ENCODE results near the gene CEP112.

Gene CEP112

GRCh38 chr17:66221343-66221742 is 29.4 kb upstream of the CEP112 start:
- no peaks in the 10 kb centered on the region for H3K79me2 ChIP-seq (ENCODE audit: low read length)
- no peaks in the 10 kb centered on the region for H3K9me3 ChIP-seq (replicated peaks; ENCODE audit: insufficient read depth, low read length)
- no peak overlapping the region for H3K27ac ChIP-seq (ENCODE audit: low read length)
- H3K4me3 ChIP-seq (ENCODE audit: low read length), result no peak overlapping the region
- no peak for DNase-seq
- H3K9ac ChIP-seq (ENCODE audit: low read length), result no peak overlapping the region
- H3F3A ChIP-seq (ENCODE audit: insufficient read depth, low read length), result no peaks in the 10 kb centered on the region
- no peaks in the 10 kb centered on the region for H3K36me3 ChIP-seq (replicated peaks; ENCODE audit: insufficient read depth, low read length)
- no peaks in the 10 kb centered on the region for H3K4me1 ChIP-seq (ENCODE audit: low read length)
- no peak for TF ChIP-seq EZH2phosphoT487 (IDR thresholded peaks at IDR 0.05; ENCODE audit: low read length)
- no peak for TF ChIP-seq CTCF (IDR thresholded peaks at IDR 0.05; ENCODE audit: low read length)
- TF ChIP-seq EZH2 (optimal IDR thresholded peaks at IDR 0.05; ENCODE audit: low read depth, low read length), result no peak
- no peak overlapping the region for H2AFZ ChIP-seq (ENCODE audit: low read length)
- no peaks in the 10 kb centered on the region for H3K27me3 ChIP-seq (replicated peaks; ENCODE audit: insufficient read depth, low read length)
- no peaks in the 10 kb centered on the region for H3K9me2 ChIP-seq (replicated peaks; ENCODE audit: insufficient read depth, low read length)
- no peaks in the 10 kb centered on the region for H4K20me1 ChIP-seq (ENCODE audit: insufficient read depth, low read length)
- H3K4me2 ChIP-seq (ENCODE audit: low read depth, low read length), result no peak overlapping the region

GRCh38 chr17:66220079-66220835 is 28.3 kb upstream of the CEP112 start:
- no peaks in the 10 kb centered on the region for H3F3A ChIP-seq (ENCODE audit: insufficient read depth, low read length)

GRCh38 chr17:66215529-66215911 is 23.6 kb upstream of the CEP112 start:
- no peak overlapping the region for H3K9ac ChIP-seq (ENCODE audit: low read length)
- H3K27me3 ChIP-seq (replicated peaks; ENCODE audit: insufficient read depth, low read length), result no peaks in the 10 kb centered on the region
- H3K36me3 ChIP-seq (replicated peaks; ENCODE audit: insufficient read depth, low read length), result no peaks in the 10 kb centered on the region
- H3K79me2 ChIP-seq (ENCODE audit: low read length), result no peaks in the 10 kb centered on the region
- H3K9me3 ChIP-seq (replicated peaks; ENCODE audit: insufficient read depth, low read length), result no peaks in the 10 kb centered on the region
- DNase-seq, result no peak
- TF ChIP-seq EZH2phosphoT487 (IDR thresholded peaks at IDR 0.05; ENCODE audit: low read length), result no peak
- no peak for TF ChIP-seq CTCF (IDR thresholded peaks at IDR 0.05; ENCODE audit: low read length)
- TF ChIP-seq EZH2 (optimal IDR thresholded peaks at IDR 0.05; ENCODE audit: low read depth, low read length), result no peak
- no peaks in the 10 kb centered on the region for H4K20me1 ChIP-seq (ENCODE audit: insufficient read depth, low read length)
- H2AFZ ChIP-seq (ENCODE audit: low read length), result no peak overlapping the region
- no peaks in the 10 kb centered on the region for H3K4me1 ChIP-seq (ENCODE audit: low read length)
- H3F3A ChIP-seq (ENCODE audit: insufficient read depth, low read length), result no peaks in the 10 kb centered on the region
- no peak overlapping the region for H3K4me3 ChIP-seq (ENCODE audit: low read length)
- no peaks in the 10 kb centered on the region for H3K9me2 ChIP-seq (replicated peaks; ENCODE audit: insufficient read depth, low read length)
- no peak overlapping the region for H3K27ac ChIP-seq (ENCODE audit: low read length)
- H3K4me2 ChIP-seq (ENCODE audit: low read depth, low read length), result no peak overlapping the region

More at GRCh38 chr17:66220079-66220835, 28.3 kb upstream of the CEP112 start:
- Histone ChIP-seq H3K36me3 (replicated peaks; ENCODE audit: insufficient read depth, low read length) (no peaks in the 10 kb centered on the region), H3K9me2 (replicated peaks; ENCODE audit: insufficient read depth, low read length) (no peaks in the 10 kb centered on the region), H3K9ac (ENCODE audit: low read length) (no peak overlapping the region), H3K27ac (ENCODE audit: low read length) (no peak overlapping the region), H4K20me1 (ENCODE audit: insufficient read depth, low read length) (no peaks in the 10 kb centered on the region), H3K4me3 (ENCODE audit: low read length) (no peak overlapping the region), H3K4me1 (ENCODE audit: low read length) (no peaks in the 10 kb centered on the region), H3K27me3 (replicated peaks; ENCODE audit: insufficient read depth, low read length) (no peaks in the 10 kb centered on the region), H2AFZ (ENCODE audit: low read length) (no peak overlapping the region), H3K4me2 (ENCODE audit: low read depth, low read length) (no peak overlapping the region), H3K79me2 (ENCODE audit: low read length) (no peaks in the 10 kb centered on the region), H3K9me3 (replicated peaks; ENCODE audit: insufficient read depth, low read length) (no peaks in the 10 kb centered on the region)
- no peak for DNase-seq
- TF ChIP-seq EZH2phosphoT487 (IDR thresholded peaks at IDR 0.05; ENCODE audit: low read length) (no peak), CTCF (IDR thresholded peaks at IDR 0.05; ENCODE audit: low read length) (no peak), EZH2 (optimal IDR thresholded peaks at IDR 0.05; ENCODE audit: low read depth, low read length) (no peak)

Data from MM.1S (cell line).